Liver (tissue), 9 donors: Measurements from ENCODE around the gene LYRM7. TPM values are rescaled to one million over a fixed set of nuclear protein-coding genes. Genes with fewer than 3 reads are reported as not detected.
"Not testable (repeated sequence)": the region's sequence is repeated elsewhere in the genome, so short reads cannot be mapped to it uniquely, and the experiment has no call there.

Experiments used
- DNase-seq: peaks from one replicate; pipeline ENCODE4 v3.0.0-alpha.2; 2017; ENCODE audit warnings: low spot score
- H3K27ac ChIP-seq, 2 donors: one replicate each; pipeline ENCODE4 v1.7.0; 2013; ENCODE audit warnings: inconsistent platforms in 2 of 2, low read length in 2 of 2, control low read depth in 1 of 2, low read depth in 1 of 2, mild to moderate bottlenecking in 1 of 2
- H3K27me3 ChIP-seq, 4 donors: one replicate each; pipeline versions ENCODE4 v1.6.1 to v1.7.0; 2013; ENCODE audit warnings: low read length in 3 of 4, inconsistent platforms in 1 of 4, mild to moderate bottlenecking in 1 of 4, moderate library complexity in 1 of 4; ENCODE audit not compliant: control insufficient read depth in 4 of 4, insufficient read depth in 4 of 4
- H3K36me3 ChIP-seq, 4 donors: one replicate each; pipeline versions ENCODE4 v1.6.1 to v1.7.0; 2013; ENCODE audit warnings: low read length in 3 of 4, mild to moderate bottlenecking in 3 of 4, low read depth in 1 of 4, moderate library complexity in 1 of 4; ENCODE audit not compliant: control insufficient read depth in 4 of 4, insufficient read depth in 3 of 4
- H3K4me1 ChIP-seq, 4 donors: one replicate each; pipeline versions ENCODE4 v1.6.1 to v1.7.0; 2013; ENCODE audit warnings: low read length in 3 of 4, mild to moderate bottlenecking in 3 of 4, moderate library complexity in 1 of 4; ENCODE audit not compliant: control insufficient read depth in 4 of 4, insufficient read depth in 4 of 4
- H3K4me3 ChIP-seq, 3 donors: one replicate each; pipeline versions ENCODE4 v1.6.1 to v1.7.0; 2013; ENCODE audit warnings: low read length in 3 of 3, control low read depth in 1 of 3, low read depth in 1 of 3, mild to moderate bottlenecking in 1 of 3
- H3K9ac ChIP-seq, 2 donors: one replicate each; pipeline ENCODE4 v1.7.0; 2013; ENCODE audit warnings: low read length in 2 of 2, mild to moderate bottlenecking in 2 of 2, moderate library complexity in 2 of 2, control low read depth in 1 of 2, low read depth in 1 of 2
- H3K9me3 ChIP-seq, 4 donors: one replicate each; pipeline versions ENCODE4 v1.6.1 to v1.7.0; 2013; ENCODE audit warnings: low read length in 3 of 4; ENCODE audit not compliant: control insufficient read depth in 4 of 4
- ATF3 ChIP-seq: IDR thresholded peaks from 2 replicates; pipeline ENCODE4 v1.6.1; 2016; ENCODE audit warnings: antibody characterized with exemption
- CTCF ChIP-seq: fragments of 150-350 bp; IDR thresholded peaks from 2 replicates; pipeline ENCODE4 v1.5.1; 2017; ENCODE audit warnings: improper control_type of control experiment, low read depth, low read length; ENCODE audit not compliant: missing input control
- FOXA1 ChIP-seq: IDR thresholded peaks from 2 replicates; pipeline ENCODE4 v1.6.1; 2016; ENCODE audit warnings: antibody characterized with exemption
- FOXA2 ChIP-seq: IDR thresholded peaks from 2 replicates; pipeline ENCODE4 v1.6.1; 2016; ENCODE audit warnings: antibody characterized with exemption
- GABPA ChIP-seq, 2 donors: IDR thresholded peaks in 1 of 2; conservative IDR thresholded peaks in 1 of 2; 2 replicates each; pipeline ENCODE4 v1.6.1; 2016; ENCODE audit warnings: antibody characterized with exemption in 2 of 2, mild to moderate bottlenecking in 1 of 2, moderate library complexity in 1 of 2
- HNF4G ChIP-seq: IDR thresholded peaks from 2 replicates; pipeline ENCODE4 v1.6.1; 2016; ENCODE audit warnings: antibody characterized with exemption
- JUND ChIP-seq, 2 donors: IDR thresholded peaks; 2 replicates each; pipeline ENCODE4 v1.6.1; 2016; ENCODE audit warnings: antibody characterized with exemption in 2 of 2
- RXRA ChIP-seq, 2 donors: IDR thresholded peaks; 2 replicates each; pipeline ENCODE4 v1.6.1; 2017 to 2018; ENCODE audit warnings: antibody characterized with exemption in 2 of 2, mild to moderate bottlenecking in 1 of 2
- ZBTB33 ChIP-seq: IDR thresholded peaks from 2 replicates; pipeline ENCODE4 v1.6.1; 2016; ENCODE audit warnings: antibody characterized with exemption
- WGBS: extraction: QIAGEN DNeasy Blood & Tissue Kit; methylation state at CpG from one replicate; pipeline ENCODE4 v1.1.7; 2013; 5-methylcytosine and 5-hydroxymethylcytosine counted together
- polyA plus RNA-seq, 2 donors: library from polyadenylated mRNA; stranded (reverse) in 1 of 2; unstranded in 1 of 2; fragments of 200-250 nt in 1 of 2; fragments of >200 nt in 1 of 2; fragmentation: Nextera tagmentation in 1 of 2; extraction: Ambion mirVana in 1 of 2; gene quantifications; one replicate each; pipeline versions ENCODE4 v1.2.1 to v1.2.3, GENCODE V29; 2013 to 2015
- total RNA-seq, 2 donors: library from RNA; depleted of rRNA; stranded (reverse); fragments of >200 nt; gene quantifications; one replicate each; pipeline ENCODE4 v1.2.3, GENCODE V29; 2014
- donor health status: healthy.
- donor health status: healthy.
- donor health status: healthy.
- donor health status: healthy.
- donor health status: healthy.

Gene LYRM7
- total and polyA plus RNA-seq, 4 donors = 2.3 to 7.5 (median 5.8) TPM

GRCh38 chr5:131250751-131251475 is 80.2 kb downstream of the LYRM7 start:
- no peak overlapping the region for H3K27ac ChIP-seq
- WGBS = 85% methylated on average over 3 of the region's 3 CpGs

GRCh38 chr5:131252824-131253171 is 82.1 kb downstream of the LYRM7 start:
- WGBS = 61% methylated on average over 6 of the region's 6 CpGs
- H3K9me3 ChIP-seq = no peaks in the 10 kb centered on the region
- no peak for TF ChIP-seq JUND (IDR thresholded peaks at IDR 0.05)
- TF ChIP-seq GABPA (IDR thresholded peaks at IDR 0.05 in 1 of 2, conservative IDR thresholded peaks at IDR 0.05 in 1 of 2) = peak in 1 of 2 donors; percentile 12
- H3K4me1 ChIP-seq = no peaks in the 10 kb centered on the region
- H3K9ac ChIP-seq = peak overlapping the region in 1 of 2 donors; percentile 50
- peak overlapping the region in 1 of 3 donors; percentile 17 for H3K4me3 ChIP-seq
- no peaks in the 10 kb centered on the region for H3K36me3 ChIP-seq
- H3K27ac ChIP-seq = peak overlapping the region in 1 of 2 donors; percentile 61
- H3K27me3 ChIP-seq = no peaks in the 10 kb centered on the region
- DNase-seq = no peak

More at GRCh38 chr5:131250751-131251475, 80.2 kb downstream of the LYRM7 start:
- H3K9me3 ChIP-seq = peaks cover 0 to 3% (median 1%) of the 10 kb centered on the region in 4 donors
- no peaks in the 10 kb centered on the region for H3K36me3 ChIP-seq
- H3K27me3 ChIP-seq = no peaks in the 10 kb centered on the region
- no peak overlapping the region for H3K4me3 ChIP-seq
- H3K4me1 ChIP-seq = no peaks in the 10 kb centered on the region
- TF ChIP-seq RXRA (IDR thresholded peaks at IDR 0.05) (no peak), FOXA2 (no peak), ATF3 (no peak), HNF4G (no peak), GABPA (IDR thresholded peaks at IDR 0.05 in 1 of 2, conservative IDR thresholded peaks at IDR 0.05 in 1 of 2) (no peak), ZBTB33 (no peak), CTCF (no peak), FOXA1 (no peak)
- H3K9ac ChIP-seq = peak overlapping the region in 1 of 2 donors; percentile 39
- no peak for DNase-seq

GRCh38 chr5:131254025-131254424 is 83.3 kb downstream of the LYRM7 start:
- H3K4me1 ChIP-seq, H3K9me3 ChIP-seq, H3K27me3 ChIP-seq, H3K36me3 ChIP-seq, DNase-seq, H3K27ac ChIP-seq, H3K4me3 ChIP-seq, H3K9ac ChIP-seq: not testable (repeated sequence)
- WGBS = 89% methylated on average over 10 of the region's 10 CpGs
